T-helper 1 cell treated with Interleukin-12 subunit alpha and Interleukin-12 subunit beta and Interleukin-4 antibody, amounts not matched to agents 30 μg/mL and 1 μg/mL, for 36 hours (primary cell): ENCODE data around the gene SYNGR3.

Source experiments
- H3K27ac Mint-ChIP-seq: one replicate; pipeline ENCODE4 v1.8.0; 2021; ENCODE audit warnings: mild to moderate bottlenecking, mixed read lengths
- H3K27me3 Mint-ChIP-seq: one replicate; pipeline ENCODE4 v1.8.0; 2021; ENCODE audit warnings: low read depth, mixed read lengths
- H3K36me3 Mint-ChIP-seq: one replicate; pipeline ENCODE4 v1.8.0; 2021; ENCODE audit warnings: low read depth, mixed read lengths
- H3K4me1 Mint-ChIP-seq: one replicate; pipeline ENCODE4 v1.8.0; 2021; ENCODE audit warnings: low read depth, mixed read lengths
- H3K4me3 Mint-ChIP-seq: one replicate; pipeline ENCODE4 v1.8.0; 2021; ENCODE audit warnings: mild to moderate bottlenecking, moderate library complexity, mixed read lengths
- H3K9me3 Mint-ChIP-seq: one replicate; pipeline ENCODE4 v1.8.0; 2021; ENCODE audit warnings: mixed read lengths

SYNGR3 gene

DNA sequence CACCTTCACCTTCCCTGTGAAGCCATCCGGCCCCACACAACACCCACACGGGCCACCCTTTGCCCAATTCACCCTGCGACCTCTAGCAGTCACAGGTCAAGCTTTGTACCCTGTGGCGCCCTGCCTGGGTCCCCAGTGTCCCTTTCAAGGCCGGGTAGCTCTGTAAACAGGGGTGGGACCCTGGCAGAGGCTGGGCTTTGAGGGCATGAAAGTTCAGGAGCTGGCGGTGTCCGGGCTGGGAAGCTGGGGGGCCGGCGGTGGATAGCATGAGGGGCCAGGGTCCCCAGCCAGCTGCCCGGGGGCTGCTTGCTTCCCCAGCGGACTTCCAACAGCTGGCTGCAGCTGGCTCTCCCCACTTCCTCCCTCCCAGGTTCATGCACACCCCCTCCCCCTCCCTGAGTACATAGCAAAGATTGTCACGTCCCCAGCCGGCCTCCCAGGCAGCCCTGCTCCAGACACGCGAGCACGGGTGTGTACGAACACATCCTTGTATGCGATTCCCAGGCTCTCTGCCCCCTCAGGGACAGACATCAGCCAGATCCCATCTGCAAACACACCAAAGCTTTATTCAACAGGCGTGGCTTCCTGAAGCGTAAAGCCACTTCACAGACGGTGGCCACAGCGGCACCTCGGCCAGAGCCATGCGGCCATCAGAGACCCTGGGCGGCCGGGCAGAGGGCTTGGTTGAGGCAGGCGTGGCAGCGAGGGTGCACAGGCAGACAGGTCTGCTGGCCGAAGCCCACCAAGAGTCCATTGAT, 49.7 kb downstream of the SYNGR3 start:
- Mint-ChIP-seq H3K36me3 (no peaks in the 10 kb centered on the region), H3K27ac (no peak overlapping the region), H3K4me3 (no peak overlapping the region), H3K27me3 (no peaks in the 10 kb centered on the region), H3K4me1 (no peaks in the 10 kb centered on the region), H3K9me3 (no peaks in the 10 kb centered on the region)

GRCh38 chr16:2040041-2040786, 50.4 kb downstream of the SYNGR3 start:
- H3K9me3 Mint-ChIP-seq: no peaks in the 10 kb centered on the region
- H3K4me1 Mint-ChIP-seq: no peaks in the 10 kb centered on the region
- no peaks in the 10 kb centered on the region for H3K36me3 Mint-ChIP-seq
- H3K27ac Mint-ChIP-seq: no peak overlapping the region
- no peaks in the 10 kb centered on the region for H3K27me3 Mint-ChIP-seq
- no peak overlapping the region for H3K4me3 Mint-ChIP-seq

DNA sequence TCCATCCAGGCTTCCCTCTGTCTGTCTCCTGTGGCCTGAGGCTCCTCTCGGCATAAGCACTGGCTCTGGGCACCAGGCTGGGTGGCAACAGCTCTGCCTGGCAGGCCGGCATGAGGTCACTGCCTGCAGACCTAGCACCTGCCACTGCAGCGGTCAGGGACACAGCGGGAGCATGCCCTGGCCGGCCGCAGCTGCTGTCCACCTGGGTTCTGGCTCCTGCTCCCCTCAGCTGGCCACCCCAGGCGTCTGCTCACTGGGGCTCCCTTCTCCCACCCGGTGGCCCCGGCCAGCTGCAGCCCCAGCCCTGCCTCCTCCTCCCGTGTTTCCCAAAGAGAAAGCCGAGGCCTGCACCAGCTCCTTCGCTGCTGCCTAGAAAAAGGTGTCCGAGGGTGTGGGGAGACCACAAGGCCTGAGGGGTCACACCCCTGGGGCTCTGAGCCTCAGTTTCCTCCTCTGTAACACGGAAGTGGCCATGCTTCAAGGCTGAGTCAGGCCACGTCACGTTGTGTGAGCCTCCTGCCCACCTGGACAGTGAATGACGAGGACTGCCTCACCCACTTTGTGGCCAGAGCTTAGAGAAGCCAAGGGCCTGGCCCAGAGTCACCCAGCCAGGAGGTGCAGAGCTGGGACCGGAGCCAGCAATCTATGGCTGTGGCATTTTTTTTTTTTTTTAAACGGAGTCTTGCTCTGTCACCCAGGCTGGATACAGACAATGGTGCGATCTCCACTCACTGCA, 51.2 kb downstream of the SYNGR3 start:
- H3K36me3 Mint-ChIP-seq: no peaks in the 10 kb centered on the region
- no peaks in the 10 kb centered on the region for H3K9me3 Mint-ChIP-seq
- H3K27ac Mint-ChIP-seq: no peak overlapping the region
- H3K4me3 Mint-ChIP-seq: no peak overlapping the region
- no peaks in the 10 kb centered on the region for H3K4me1 Mint-ChIP-seq
- no peaks in the 10 kb centered on the region for H3K27me3 Mint-ChIP-seq

GRCh38 chr16:2042171-2042985, 52.6 kb downstream of the SYNGR3 start:
- Mint-ChIP-seq H3K4me1 (peaks cover 7% of the 10 kb centered on the region), H3K27ac (no peak overlapping the region), H3K4me3 (no peak overlapping the region), H3K27me3 (no peaks in the 10 kb centered on the region), H3K36me3 (no peaks in the 10 kb centered on the region), H3K9me3 (no peaks in the 10 kb centered on the region)

DNA sequence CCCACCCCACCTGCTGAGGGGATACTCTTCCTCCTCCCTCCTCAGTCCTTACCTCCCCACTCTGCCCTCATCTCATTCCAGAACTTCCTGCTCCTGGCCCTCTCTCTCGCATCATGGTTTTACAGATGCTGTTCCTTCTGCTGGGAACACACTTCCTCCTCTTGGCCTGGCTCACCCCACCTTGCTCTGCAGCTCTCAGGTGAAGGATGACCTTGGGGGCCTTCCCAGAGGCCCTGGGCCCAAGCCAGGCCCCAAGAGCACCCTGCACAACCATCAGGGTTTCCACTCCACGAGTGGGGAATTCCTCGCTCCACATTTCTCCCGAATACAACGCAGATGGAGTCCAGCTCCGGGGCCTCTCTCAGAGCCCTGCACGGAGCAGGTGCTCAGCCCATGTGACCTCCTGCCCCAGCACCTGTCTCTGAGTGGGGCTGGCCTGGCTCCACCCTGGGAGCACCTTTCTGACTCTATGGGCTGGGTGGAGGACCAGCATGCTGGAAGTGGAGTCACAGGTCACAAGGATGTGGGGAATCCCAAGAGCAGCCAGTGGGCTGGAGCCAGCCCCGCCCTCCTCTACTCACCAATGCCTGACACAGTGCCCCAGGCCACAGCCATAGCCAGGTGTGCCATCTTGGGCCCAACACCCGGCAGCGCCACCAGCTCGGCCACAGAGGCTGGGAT, 53.4 kb downstream of the SYNGR3 start:
- Mint-ChIP-seq H3K4me1 (peaks cover 7% of the 10 kb centered on the region), H3K27me3 (no peaks in the 10 kb centered on the region), H3K36me3 (no peaks in the 10 kb centered on the region), H3K4me3 (no peak overlapping the region), H3K27ac (no peak overlapping the region), H3K9me3 (no peaks in the 10 kb centered on the region)
